ENCODE measurements around the gene PHF13. TPM values are rescaled to one million over a fixed set of nuclear protein-coding genes. Genes with fewer than 3 reads are reported as not detected.

Gene PHF13
- total RNA-seq, 6 experiments from 2014 or later, result 18.0 to 19.9 (median 19.0) TPM

DNA sequence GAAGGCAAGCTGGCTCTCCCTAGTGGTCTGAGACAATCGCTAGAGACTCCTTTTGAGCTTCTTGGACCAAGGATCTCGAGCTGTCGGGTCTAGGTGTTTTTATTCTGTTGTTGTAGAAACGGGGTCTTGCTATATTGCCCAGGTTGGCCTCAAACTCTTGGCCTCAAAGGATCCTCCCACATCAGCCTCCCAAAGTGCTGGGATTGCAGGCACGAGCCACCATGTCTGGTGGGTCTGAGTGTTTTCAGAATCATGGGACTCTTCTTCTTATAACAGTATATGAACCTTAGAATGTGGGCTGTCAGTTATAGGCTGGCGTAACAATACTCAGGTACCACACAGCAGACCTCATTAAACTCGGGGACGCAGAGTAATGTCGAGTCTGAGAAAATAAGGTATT is 55.0 kb downstream of the PHF13 start:
- H3K27ac Mint-ChIP-seq, result no peak overlapping the region

DNA sequence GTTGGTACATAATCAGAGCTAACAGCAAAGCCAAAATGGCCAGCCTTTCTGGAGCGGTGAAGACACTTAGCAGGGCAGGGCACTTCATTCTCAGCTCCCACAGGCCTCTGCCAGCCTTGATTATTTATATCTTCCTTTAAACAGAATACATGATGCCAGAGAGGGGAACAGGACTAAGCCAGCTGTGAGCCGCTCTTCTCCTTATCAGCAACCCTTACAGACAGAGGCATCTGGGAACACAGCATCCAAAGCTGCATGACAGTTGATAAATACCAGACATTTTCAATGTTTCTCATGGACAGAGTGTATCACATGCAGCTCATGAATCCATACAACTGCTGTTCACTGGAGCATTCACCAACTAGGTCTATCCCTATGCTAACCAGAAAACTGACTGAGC is 59.0 kb downstream of the PHF13 start:
- H3K4me3 Mint-ChIP-seq, result no peak overlapping the region
- H3K4me1 Mint-ChIP-seq (ENCODE audit: low read depth), result peaks cover 12% of the 10 kb centered on the region
- peaks cover 28% of the 10 kb centered on the region for H3K36me3 Mint-ChIP-seq (ENCODE audit: low read depth)
- TF ChIP-seq, protein P1, sequence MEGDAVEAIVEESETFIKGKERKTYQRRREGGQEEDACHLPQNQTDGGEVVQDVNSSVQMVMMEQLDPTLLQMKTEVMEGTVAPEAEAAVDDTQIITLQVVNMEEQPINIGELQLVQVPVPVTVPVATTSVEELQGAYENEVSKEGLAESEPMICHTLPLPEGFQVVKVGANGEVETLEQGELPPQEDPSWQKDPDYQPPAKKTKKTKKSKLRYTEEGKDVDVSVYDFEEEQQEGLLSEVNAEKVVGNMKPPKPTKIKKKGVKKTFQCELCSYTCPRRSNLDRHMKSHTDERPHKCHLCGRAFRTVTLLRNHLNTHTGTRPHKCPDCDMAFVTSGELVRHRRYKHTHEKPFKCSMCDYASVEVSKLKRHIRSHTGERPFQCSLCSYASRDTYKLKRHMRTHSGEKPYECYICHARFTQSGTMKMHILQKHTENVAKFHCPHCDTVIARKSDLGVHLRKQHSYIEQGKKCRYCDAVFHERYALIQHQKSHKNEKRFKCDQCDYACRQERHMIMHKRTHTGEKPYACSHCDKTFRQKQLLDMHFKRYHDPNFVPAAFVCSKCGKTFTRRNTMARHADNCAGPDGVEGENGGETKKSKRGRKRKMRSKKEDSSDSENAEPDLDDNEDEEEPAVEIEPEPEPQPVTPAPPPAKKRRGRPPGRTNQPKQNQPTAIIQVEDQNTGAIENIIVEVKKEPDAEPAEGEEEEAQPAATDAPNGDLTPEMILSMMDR (IDR thresholded peaks at IDR 0.05), result no peak
- no peaks in the 10 kb centered on the region for H3K27me3 Mint-ChIP-seq (ENCODE audit: insufficient read depth)
- DNase-seq, result no peak
- no peaks in the 10 kb centered on the region for H3K9me3 Mint-ChIP-seq
- H3K27ac Mint-ChIP-seq, result no peak overlapping the region

More for the DNA sequence above, 55.0 kb downstream of the PHF13 start:
- no peak for DNase-seq
- no peaks in the 10 kb centered on the region for H3K27me3 Mint-ChIP-seq (ENCODE audit: insufficient read depth)
- TF ChIP-seq, protein P1 (IDR thresholded peaks at IDR 0.05), result no peak
- peaks cover 22% of the 10 kb centered on the region for H3K36me3 Mint-ChIP-seq (ENCODE audit: low read depth)
- no peak overlapping the region for H3K4me3 Mint-ChIP-seq
- H3K9me3 Mint-ChIP-seq, result no peaks in the 10 kb centered on the region
- H3K4me1 Mint-ChIP-seq (ENCODE audit: low read depth), result no peaks in the 10 kb centered on the region; the same call in 1 of the 2 replicates

Other genes with a start within 250 kb of the PHF13 start
- gene ACOT7, start 220.0 kb upstream of the PHF13 start, total RNA-seq (2021; fragmentation: NEBNext Ultra II Directional; extraction: Animal tissue kit (Norgen Biotek cat#: 25700)), result 100 to 1,000 TPM; 103 to 125 (median 111) TPM
- gene HES2, start 193.8 kb upstream of the PHF13 start, total RNA-seq (2021; fragmentation: NEBNext Ultra II Directional; extraction: Animal tissue kit (Norgen Biotek cat#: 25700)), result under 1 TPM in 4 of 6 experiments, not detected in 2; 0.14 to 0.35 (median 0.30) TPM
- not detected for gene ESPN, start 189.0 kb upstream of the PHF13 start, total RNA-seq (2021; fragmentation: NEBNext Ultra II Directional; extraction: Animal tissue kit (Norgen Biotek cat#: 25700))
- 1 to 10 TPM; 1.8 to 3.2 (median 2.7) TPM for gene TNFRSF25, start 147.6 kb upstream of the PHF13 start, total RNA-seq (2021; fragmentation: NEBNext Ultra II Directional; extraction: Animal tissue kit (Norgen Biotek cat#: 25700))
- 1 to 10 TPM; 6.4 to 7.2 (median 6.6) TPM for gene PLEKHG5, start 122.1 kb upstream of the PHF13 start, total RNA-seq (2021; fragmentation: NEBNext Ultra II Directional; extraction: Animal tissue kit (Norgen Biotek cat#: 25700))
- gene NOL9, start 59.2 kb upstream of the PHF13 start, total RNA-seq (2021; fragmentation: NEBNext Ultra II Directional; extraction: Animal tissue kit (Norgen Biotek cat#: 25700)), result 10 to 100 TPM; 26.4 to 36.4 (median 33.4) TPM
- gene TAS1R1, start 58.4 kb upstream of the PHF13 start, total RNA-seq (2021; fragmentation: NEBNext Ultra II Directional; extraction: Animal tissue kit (Norgen Biotek cat#: 25700)), result not detected
- 10 to 100 TPM; 10.0 to 15.1 (median 11.3) TPM for gene ZBTB48, start 33.7 kb upstream of the PHF13 start, total RNA-seq (2021; fragmentation: NEBNext Ultra II Directional; extraction: Animal tissue kit (Norgen Biotek cat#: 25700))
- gene KLHL21, start 10.9 kb upstream of the PHF13 start, total RNA-seq (2021; fragmentation: NEBNext Ultra II Directional; extraction: Animal tissue kit (Norgen Biotek cat#: 25700)), result 10 to 100 TPM; 21.1 to 31.5 (median 22.6) TPM
- 10 to 100 TPM; 12.9 to 18.2 (median 16.2) TPM for gene THAP3, start 11.1 kb downstream of the PHF13 start, total RNA-seq (2021; fragmentation: NEBNext Ultra II Directional; extraction: Animal tissue kit (Norgen Biotek cat#: 25700))
- gene DNAJC11, start 88.1 kb downstream of the PHF13 start, total RNA-seq (2021; fragmentation: NEBNext Ultra II Directional; extraction: Animal tissue kit (Norgen Biotek cat#: 25700)), result 10 to 100 TPM; 66.6 to 79.5 (median 73.0) TPM
- gene CAMTA1, start 171.7 kb downstream of the PHF13 start, total RNA-seq (2021; fragmentation: NEBNext Ultra II Directional; extraction: Animal tissue kit (Norgen Biotek cat#: 25700)), result 10 to 100 TPM; 78.1 to 96.6 (median 86.1) TPM